HG03196 (cell line): ENCODE data around the gene NFASC.

Experiments used
- ATAC-seq: cut with Tn5 transposase; IDR thresholded peaks from one replicate; pipeline ENCODE4 v1.9.1; 2021; ENCODE audit not compliant: unreplicated experiment

The NFASC gene

GRCh38 chr1:204979306-204979705 lies 108.6 kb downstream of the NFASC start:
- no peak for ATAC-seq

GRCh38 chr1:204979891-204980649 lies 109.4 kb downstream of the NFASC start:
- no peak for ATAC-seq

GRCh38 chr1:204980840-204981405 lies 110.3 kb downstream of the NFASC start:
- ATAC-seq: no peak

- ATAC-seq: no peak
Observed at GRCh38 chr1:204983136-204983535, 112.5 kb downstream of the NFASC start.

- ATAC-seq: no peak
Observed at GRCh38 chr1:204983881-204984280, 113.2 kb downstream of the NFASC start.

- ATAC-seq: no peak
Observed at GRCh38 chr1:204984499-204984898, 113.8 kb downstream of the NFASC start.

GRCh38 chr1:204986181-204986580 lies 115.5 kb downstream of the NFASC start:
- ATAC-seq: no peak

- no peak for ATAC-seq
Observed at GRCh38 chr1:204987689-204988088, 117.0 kb downstream of the NFASC start.

- no peak for ATAC-seq
Observed at GRCh38 chr1:204988196-204988595, 117.5 kb downstream of the NFASC start.

GRCh38 chr1:204989266-204990058 lies 118.8 kb downstream of the NFASC start:
- no peak for ATAC-seq

- no peak for ATAC-seq
Observed at GRCh38 chr1:204990059-204990664, 119.5 kb downstream of the NFASC start.

GRCh38 chr1:204990721-204991341 lies 120.2 kb downstream of the NFASC start:
- no peak for ATAC-seq

GRCh38 chr1:204991342-204991844 lies 120.7 kb downstream of the NFASC start:
- no peak for ATAC-seq

- ATAC-seq: no peak
Observed at GRCh38 chr1:204992201-204992997, 121.7 kb downstream of the NFASC start.

- ATAC-seq: no peak
Observed at GRCh38 chr1:204992998-204993314, 122.3 kb downstream of the NFASC start.

GRCh38 chr1:204994086-204994862 lies 123.6 kb downstream of the NFASC start:
- no peak for ATAC-seq

GRCh38 chr1:204996981-204997380 lies 126.3 kb downstream of the NFASC start:
- no peak for ATAC-seq

- no peak for ATAC-seq
Observed at GRCh38 chr1:204997591-204998355, 127.1 kb downstream of the NFASC start.

GRCh38 chr1:205001162-205001561 lies 130.5 kb downstream of the NFASC start:
- no peak for ATAC-seq
